ENCODE results near the gene MSL1.

The MSL1 gene

GRCh38 chr17:40103071-40103661 lies 18.6 kb upstream of the MSL1 start:
- no peak overlapping the region for H3K4me3 ChIP-seq (ENCODE audit: low read length)
- TF ChIP-seq CTCF (conservative IDR thresholded peaks at IDR 0.05; ENCODE audit: low read length), result no peak
- no peak for DNase-seq (ENCODE audit: low read depth)

- no peak for DNase-seq (ENCODE audit: low read depth)
- TF ChIP-seq CTCF (conservative IDR thresholded peaks at IDR 0.05; ENCODE audit: low read length), result no peak
- no peak overlapping the region for H3K4me3 ChIP-seq (ENCODE audit: low read length)
These were observed 18.1 kb upstream of the MSL1 start for GRCh38 chr17:40103688-40104087.

GRCh38 chr17:40104594-40105486 lies 16.9 kb upstream of the MSL1 start:
- DNase-seq (ENCODE audit: low read depth), result no peak
- TF ChIP-seq CTCF (conservative IDR thresholded peaks at IDR 0.05; ENCODE audit: low read length), result no peak
- H3K4me3 ChIP-seq (ENCODE audit: low read length), result no peak overlapping the region

- no peak for DNase-seq (ENCODE audit: low read depth)
- H3K4me3 ChIP-seq (ENCODE audit: low read length), result no peak overlapping the region
- no peak for TF ChIP-seq CTCF (conservative IDR thresholded peaks at IDR 0.05; ENCODE audit: low read length)
These were observed 15.7 kb upstream of the MSL1 start for GRCh38 chr17:40105861-40106759.

- TF ChIP-seq CTCF (conservative IDR thresholded peaks at IDR 0.05; ENCODE audit: low read length), result no peak
- DNase-seq (ENCODE audit: low read depth), result peak; percentile 48
- H3K4me3 ChIP-seq (ENCODE audit: low read length), result no peak overlapping the region
These were observed 14.8 kb upstream of the MSL1 start for GRCh38 chr17:40106760-40107521.

GRCh38 chr17:40107522-40108174 lies 14.1 kb upstream of the MSL1 start:
- DNase-seq (ENCODE audit: low read depth), result peak; percentile 46
- TF ChIP-seq CTCF (conservative IDR thresholded peaks at IDR 0.05; ENCODE audit: low read length), result no peak; the same call in 1 of the 2 replicates
- H3K4me3 ChIP-seq (ENCODE audit: low read length), result no peak overlapping the region

Measured in AG10803 (cell line).